ENCODE results near the gene CMIP.

DNA sequence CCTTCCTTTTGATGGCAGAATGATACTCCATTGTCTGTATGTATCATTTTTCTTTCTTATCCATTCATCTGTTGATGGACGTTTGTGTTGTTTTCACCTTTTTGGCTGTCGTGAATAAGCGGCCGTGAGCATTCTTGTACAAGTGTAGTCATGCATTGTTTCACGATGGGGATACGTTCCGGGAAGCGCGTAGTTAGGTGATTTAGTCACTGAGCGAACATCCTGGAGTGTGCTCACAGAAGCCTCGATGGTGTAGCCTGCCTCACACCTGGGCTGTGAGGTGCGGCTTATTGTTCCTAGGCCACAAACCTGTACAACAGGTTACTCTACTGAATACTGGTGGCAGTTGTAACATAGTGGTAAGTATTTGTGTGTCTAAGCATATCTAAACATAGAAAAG is 136.5 kb downstream of the CMIP start:
- TF ChIP-seq CTCF (IDR thresholded peaks at IDR 0.05) (no peak), POLR2A (IDR thresholded peaks at IDR 0.05) (no peak)

Measured in Peyer's patch (tissue), 4 donors.